SU-DHL-6 (cell line): ENCODE measurements around the gene PTPN14.
"Not testable (repeated sequence)": the region's sequence is repeated elsewhere in the genome, so short reads cannot be mapped to it uniquely, and the experiment has no call there.

Experiments used
- H2AFZ ChIP-seq: fragments of 200-600 bp; sonication (generic); 2 replicates; pipeline ENCODE4 v1.6.1; 2014; ENCODE audit warnings: low read depth, mild to moderate bottlenecking, moderate library complexity, mixed read lengths, antibody characterized with exemption, low read length; ENCODE audit not compliant: severe bottlenecking
- H3F3A ChIP-seq: fragments of 200-600 bp; shearing (Covaris generic); 2 replicates; pipeline ENCODE4 v1.6.0; 2016; ENCODE audit warnings: antibody characterized with exemption, mild to moderate bottlenecking; ENCODE audit not compliant: insufficient read depth
- H3K27ac ChIP-seq: fragments of 200-600 bp; sonication (generic); 2 replicates; pipeline ENCODE4 v1.5.1; 2016; ENCODE audit warnings: low read depth, mild to moderate bottlenecking, low read length, moderate library complexity, mixed read lengths
- H3K27me3 ChIP-seq: fragments of 200-600 bp; sonication (generic), shearing (Covaris generic); 2 replicates; pipeline ENCODE4 v1.6.0; 2014; ENCODE audit warnings: mild to moderate bottlenecking, low read length
- H3K36me3 ChIP-seq: fragments of 200-600 bp; sonication (generic); 2 replicates; pipeline ENCODE4 v1.6.1; 2014; ENCODE audit warnings: mild to moderate bottlenecking, low read length, mixed read lengths
- H3K4me2 ChIP-seq: fragments of 300-600, 200-600 bp; shearing (Covaris generic), sonication (generic); 2 replicates; pipeline ENCODE4 v1.6.0; 2014; ENCODE audit warnings: low read length, low read depth, mild to moderate bottlenecking; ENCODE audit not compliant: poor library complexity, severe bottlenecking
- H3K4me3 ChIP-seq: fragments of 200-600 bp; sonication (generic); 2 replicates; pipeline ENCODE4 v1.5.1; 2014; ENCODE audit warnings: antibody characterized with exemption, low read length, mild to moderate bottlenecking, mixed read lengths; ENCODE audit not compliant: insufficient read depth, poor library complexity, severe bottlenecking
- H3K79me2 ChIP-seq: fragments of 200-600 bp; sonication (generic); 2 replicates; pipeline ENCODE4 v1.6.1; 2014; ENCODE audit warnings: mild to moderate bottlenecking, low read length, moderate library complexity; ENCODE audit not compliant: insufficient read depth
- H3K9ac ChIP-seq: fragments of 200-600 bp; sonication (generic); 2 replicates; pipeline ENCODE4 v1.7.0; 2014; ENCODE audit warnings: mild to moderate bottlenecking, low read length
- H3K9me2 ChIP-seq: fragments of 200-600 bp; sonication (generic); replicated peaks from 2 replicates; pipeline ENCODE4 v1.6.1; 2014; ENCODE audit warnings: low read length; ENCODE audit not compliant: insufficient read depth
- H3K9me3 ChIP-seq: fragments of 200-600 bp; sonication (generic); 2 replicates; pipeline ENCODE4 v1.6.1; 2014; ENCODE audit warnings: low read length, mixed read lengths; ENCODE audit not compliant: insufficient read depth
- H4K20me1 ChIP-seq: fragments of 200-600 bp; sonication (generic); 2 replicates; pipeline ENCODE4 v1.6.1; 2014; ENCODE audit warnings: low read depth, mild to moderate bottlenecking, antibody characterized with exemption, low read length, moderate library complexity, mixed read lengths
- EZH2phosphoT487 ChIP-seq: fragments of 200-600 bp; sonication (generic), shearing (Covaris generic); conservative IDR thresholded peaks from 2 replicates; pipeline ENCODE4 v1.6.1; 2018; ENCODE audit warnings: mild to moderate bottlenecking, antibody characterized with exemption, low read length, moderate library complexity, mixed read lengths
- TF ChIP-seq, protein P1 (sequence below): fragments of 200-600 bp; sonication (generic); IDR thresholded peaks from one replicate; pipeline ENCODE4 v1.5.1; 2017; ENCODE audit warnings: antibody characterized with exemption, mild to moderate bottlenecking, low read length, moderate library complexity; ENCODE audit not compliant: insufficient read depth, poor library complexity, severe bottlenecking

PTPN14 gene

DNA sequence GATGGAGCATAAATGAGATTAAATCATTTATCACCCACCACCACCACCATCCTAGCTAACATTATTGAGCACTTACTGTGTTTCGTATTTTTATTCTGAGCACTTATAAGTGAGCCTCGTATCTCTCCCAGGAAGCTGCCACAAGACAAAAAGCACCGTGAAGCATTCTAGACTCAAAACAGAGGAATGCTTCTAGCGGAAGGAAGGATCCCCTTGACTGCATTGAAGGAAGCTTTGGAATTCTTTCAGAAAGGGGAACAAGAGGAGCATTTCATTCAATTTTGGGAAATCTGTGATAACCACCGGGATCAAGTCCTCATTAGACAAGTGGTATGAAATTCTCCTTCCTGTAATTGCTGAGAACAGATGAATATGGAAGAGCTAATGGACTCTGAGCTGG, 66.3 kb downstream of the PTPN14 start:
- no peak overlapping the region for H3K4me3 ChIP-seq
- H3K4me2 ChIP-seq = no peak overlapping the region
- H3F3A ChIP-seq = no peaks in the 10 kb centered on the region
- TF ChIP-seq EZH2phosphoT487 = no peak
- TF ChIP-seq, protein P1, sequence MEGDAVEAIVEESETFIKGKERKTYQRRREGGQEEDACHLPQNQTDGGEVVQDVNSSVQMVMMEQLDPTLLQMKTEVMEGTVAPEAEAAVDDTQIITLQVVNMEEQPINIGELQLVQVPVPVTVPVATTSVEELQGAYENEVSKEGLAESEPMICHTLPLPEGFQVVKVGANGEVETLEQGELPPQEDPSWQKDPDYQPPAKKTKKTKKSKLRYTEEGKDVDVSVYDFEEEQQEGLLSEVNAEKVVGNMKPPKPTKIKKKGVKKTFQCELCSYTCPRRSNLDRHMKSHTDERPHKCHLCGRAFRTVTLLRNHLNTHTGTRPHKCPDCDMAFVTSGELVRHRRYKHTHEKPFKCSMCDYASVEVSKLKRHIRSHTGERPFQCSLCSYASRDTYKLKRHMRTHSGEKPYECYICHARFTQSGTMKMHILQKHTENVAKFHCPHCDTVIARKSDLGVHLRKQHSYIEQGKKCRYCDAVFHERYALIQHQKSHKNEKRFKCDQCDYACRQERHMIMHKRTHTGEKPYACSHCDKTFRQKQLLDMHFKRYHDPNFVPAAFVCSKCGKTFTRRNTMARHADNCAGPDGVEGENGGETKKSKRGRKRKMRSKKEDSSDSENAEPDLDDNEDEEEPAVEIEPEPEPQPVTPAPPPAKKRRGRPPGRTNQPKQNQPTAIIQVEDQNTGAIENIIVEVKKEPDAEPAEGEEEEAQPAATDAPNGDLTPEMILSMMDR = no peak
- H3K9me2 ChIP-seq = no peaks in the 10 kb centered on the region
- H3K27me3 ChIP-seq = no peaks in the 10 kb centered on the region
- no peak overlapping the region for H3K27ac ChIP-seq
- no peak overlapping the region for H2AFZ ChIP-seq
- no peaks in the 10 kb centered on the region for H3K79me2 ChIP-seq
- H3K36me3 ChIP-seq = no peaks in the 10 kb centered on the region
- H3K9ac ChIP-seq = no peak overlapping the region
- H4K20me1 ChIP-seq = no peaks in the 10 kb centered on the region
- no peaks in the 10 kb centered on the region for H3K9me3 ChIP-seq

DNA sequence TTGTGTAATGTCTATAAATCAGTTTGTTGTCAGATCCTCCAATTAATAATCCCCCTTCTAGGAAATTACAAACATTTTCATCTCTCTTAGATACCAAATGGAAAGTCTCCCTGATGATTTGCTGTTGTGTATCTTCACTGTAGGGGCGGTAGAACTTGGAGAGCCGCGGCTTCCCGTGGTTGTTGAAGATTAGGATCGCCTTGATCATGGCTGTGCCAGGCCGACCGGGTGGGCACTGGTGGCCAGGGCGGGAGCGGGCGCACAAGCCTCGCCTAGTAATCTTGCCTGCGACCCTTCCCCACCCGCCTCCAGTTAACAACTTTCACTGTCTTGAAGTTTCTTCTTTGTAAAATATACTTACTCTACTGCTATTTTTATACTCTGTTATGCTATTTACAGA, 68.2 kb downstream of the PTPN14 start:
- not testable (repeated sequence) for H3K27ac ChIP-seq, H3K9me2 ChIP-seq, H3K9me3 ChIP-seq, H4K20me1 ChIP-seq, H2AFZ ChIP-seq, H3K36me3 ChIP-seq, H3K4me3 ChIP-seq, H3F3A ChIP-seq, H3K4me2 ChIP-seq, H3K79me2 ChIP-seq, H3K27me3 ChIP-seq, H3K9ac ChIP-seq

DNA sequence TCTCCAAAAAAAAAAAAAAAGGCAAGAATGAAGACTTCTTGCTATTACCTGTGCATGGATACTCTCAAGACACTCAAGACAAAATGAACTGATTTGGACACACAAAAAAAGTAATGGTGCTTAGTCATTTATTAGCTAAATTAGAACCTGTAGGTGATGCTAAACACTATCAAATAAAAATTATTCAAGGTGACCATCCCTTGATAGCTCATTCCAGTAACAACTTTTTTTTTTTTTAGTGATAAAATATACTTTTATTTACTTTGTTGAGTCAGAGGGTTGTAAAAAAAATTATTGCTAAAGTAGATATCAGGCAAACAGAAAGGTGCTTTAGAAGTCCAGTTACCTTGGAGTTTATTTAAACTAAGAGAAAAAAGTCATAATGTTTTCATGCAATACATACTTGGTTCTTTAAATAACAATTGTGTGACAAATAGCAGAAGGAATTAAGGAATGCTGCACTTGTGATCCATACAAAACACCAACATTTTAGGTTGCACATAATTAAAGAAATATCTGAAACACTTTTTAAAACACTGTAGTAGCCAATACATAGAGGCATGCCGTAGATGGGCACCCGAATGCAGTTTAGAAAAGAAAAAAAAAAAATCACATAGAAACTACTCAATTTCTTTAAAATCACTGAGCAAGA, 69.3 kb downstream of the PTPN14 start:
- H3K27ac ChIP-seq, H2AFZ ChIP-seq, H3K9ac ChIP-seq, H4K20me1 ChIP-seq, H3K9me3 ChIP-seq, H3K36me3 ChIP-seq, H3F3A ChIP-seq, H3K27me3 ChIP-seq, H3K4me3 ChIP-seq, H3K9me2 ChIP-seq, H3K79me2 ChIP-seq, H3K4me2 ChIP-seq: not testable (repeated sequence)

DNA sequence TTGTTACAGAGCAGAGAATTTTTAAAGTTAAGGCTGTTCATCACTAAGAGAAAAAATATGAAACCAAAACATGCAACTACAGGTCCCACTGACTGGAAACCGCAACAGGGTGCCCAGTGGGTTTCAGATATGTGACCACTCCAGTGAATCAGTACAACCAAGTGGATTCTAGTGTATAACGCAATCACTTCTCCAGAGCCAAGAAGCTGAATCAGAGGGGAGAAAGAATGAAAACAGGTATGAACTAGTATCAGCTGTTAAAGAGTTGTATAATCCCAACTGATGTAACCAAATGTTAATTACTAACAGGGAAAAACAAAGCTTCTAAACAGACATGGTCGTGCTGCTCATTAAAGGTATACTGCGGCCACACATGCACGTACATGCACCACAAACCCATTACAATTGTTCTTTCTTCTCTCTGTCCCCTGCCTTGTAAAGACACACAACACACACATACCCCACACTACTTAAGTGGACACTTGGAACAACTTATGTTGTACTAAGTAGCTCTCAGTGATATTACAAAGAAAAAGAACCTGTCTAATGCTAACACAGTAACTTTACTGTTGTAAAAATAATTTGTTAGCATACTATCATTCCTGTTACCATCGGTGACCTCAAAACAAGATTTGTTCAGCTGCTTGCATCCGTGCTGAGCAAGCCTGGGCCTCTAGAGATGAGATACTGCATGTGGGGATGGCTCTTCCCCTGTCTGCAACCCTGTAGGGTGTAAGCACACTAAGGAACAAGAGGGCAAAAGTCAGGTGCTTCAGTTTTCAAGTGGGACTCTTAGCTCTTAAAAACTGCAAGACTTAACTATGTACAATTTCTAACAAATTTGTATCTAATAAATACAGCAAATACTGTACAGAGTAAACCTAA, 74.2 kb downstream of the PTPN14 start:
- H3K36me3 ChIP-seq = no peaks in the 10 kb centered on the region
- H3K9ac ChIP-seq = no peak overlapping the region
- H3K4me3 ChIP-seq = no peak overlapping the region
- H3K9me3 ChIP-seq = no peaks in the 10 kb centered on the region
- H3F3A ChIP-seq = no peaks in the 10 kb centered on the region
- no peaks in the 10 kb centered on the region for H3K79me2 ChIP-seq
- no peak overlapping the region for H2AFZ ChIP-seq
- TF ChIP-seq EZH2phosphoT487 = no peak
- TF ChIP-seq, protein P1 = no peak
- H3K27me3 ChIP-seq = no peaks in the 10 kb centered on the region
- H3K27ac ChIP-seq = no peak overlapping the region
- H4K20me1 ChIP-seq = no peaks in the 10 kb centered on the region
- no peak overlapping the region for H3K4me2 ChIP-seq
- no peaks in the 10 kb centered on the region for H3K9me2 ChIP-seq
